NCI-H2171 (cell line): ENCODE results near the gene GPD1.

Experiments used
- DNase-seq: peaks from one replicate; lab custom pipeline; 2025; lab: John Stamatoyannopoulos, UW

GPD1 gene

DNA sequence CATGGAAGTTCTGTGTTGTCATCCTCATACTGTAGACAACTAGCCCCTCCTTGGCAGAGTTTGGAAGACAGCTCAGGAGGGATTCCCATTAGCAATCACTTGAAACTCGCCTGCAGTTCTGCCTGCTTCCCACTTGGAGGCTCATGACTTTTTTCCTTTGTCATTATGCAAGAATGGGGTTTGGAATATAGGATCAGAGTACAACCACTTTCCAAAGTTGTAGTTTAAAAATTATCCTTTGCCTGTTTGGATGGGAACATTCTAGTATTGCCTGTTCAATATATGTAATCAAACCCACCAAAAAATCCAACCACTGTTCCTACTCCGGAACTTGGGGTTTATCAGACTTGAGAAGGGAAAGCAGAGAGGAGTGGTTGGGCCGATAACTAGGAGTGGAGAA, 2.1 kb upstream of the GPD1 start:
- DNase-seq, result peak; percentile 14

DNA sequence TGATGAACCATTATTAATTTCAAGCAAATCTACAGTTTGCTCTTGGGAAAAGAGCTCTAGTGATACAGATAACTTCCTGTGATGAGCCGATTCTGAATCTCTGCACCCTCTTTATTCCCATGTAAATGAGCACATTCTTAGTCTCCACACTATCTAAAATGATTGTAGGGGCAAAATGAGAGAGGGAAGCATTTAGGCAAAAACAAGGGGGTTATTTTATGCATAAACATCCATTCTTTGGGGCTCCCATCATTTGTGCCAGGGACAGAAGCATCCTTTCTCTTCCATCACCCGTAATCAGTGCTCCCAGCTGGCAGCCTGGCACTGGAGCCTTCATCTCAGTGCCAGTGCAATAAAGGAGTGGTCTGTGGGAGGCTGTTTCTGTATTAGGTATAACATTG, 1.7 kb upstream of the GPD1 start:
- DNase-seq, result no peak

DNA sequence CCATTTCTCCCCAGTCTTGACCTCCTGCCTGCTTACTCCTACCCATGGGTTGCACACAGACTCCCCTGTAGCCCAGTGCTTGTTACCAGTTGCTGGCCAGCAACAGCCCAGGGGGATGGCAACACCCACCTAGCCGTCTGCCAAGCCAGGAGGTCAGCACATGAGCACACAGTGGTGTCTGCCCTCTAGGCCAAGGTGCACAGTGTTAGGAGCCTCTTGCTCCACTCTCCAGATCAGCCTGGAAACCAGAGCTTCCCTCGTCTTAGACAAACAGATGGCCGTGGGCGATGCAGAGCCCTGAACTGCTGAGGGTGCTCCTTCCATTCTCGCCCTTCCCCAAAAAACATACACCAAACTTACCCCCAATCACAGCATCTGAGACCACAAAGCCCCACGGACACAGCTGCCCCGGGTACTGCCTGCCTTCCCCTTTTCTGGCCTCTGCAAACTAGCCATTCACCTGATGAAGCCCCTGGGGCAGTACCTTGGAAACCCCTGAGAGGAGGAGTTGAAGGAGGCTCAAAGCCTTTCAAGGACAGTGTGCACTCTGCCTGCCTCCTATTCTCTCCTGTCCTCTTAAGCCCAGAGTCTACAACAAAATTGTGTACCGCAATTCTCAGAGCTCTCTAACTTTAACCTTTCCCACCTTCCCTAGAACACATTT, 1.0 kb upstream of the GPD1 start:
- DNase-seq, result no peak

DNA sequence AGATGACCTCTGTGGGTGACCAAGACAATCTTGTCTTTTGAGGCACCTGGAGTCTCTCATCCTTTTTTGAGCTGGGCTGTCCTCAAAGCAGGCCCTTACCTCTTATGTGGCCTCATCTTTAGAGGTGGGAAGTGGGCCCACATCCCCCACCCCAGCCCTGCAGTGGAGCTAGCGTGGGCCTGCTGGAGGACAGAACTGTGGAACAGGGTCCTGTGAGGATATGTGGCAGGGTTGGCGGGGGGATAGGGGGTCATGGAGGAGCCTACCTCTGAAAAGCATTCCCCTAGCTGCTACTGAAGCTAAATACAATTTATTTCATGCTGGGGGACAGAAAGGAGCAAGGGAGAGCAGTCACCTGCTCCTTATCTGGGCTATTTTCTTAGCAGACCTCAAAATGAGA, 457 bp upstream of the GPD1 start:
- no peak for DNase-seq

DNA sequence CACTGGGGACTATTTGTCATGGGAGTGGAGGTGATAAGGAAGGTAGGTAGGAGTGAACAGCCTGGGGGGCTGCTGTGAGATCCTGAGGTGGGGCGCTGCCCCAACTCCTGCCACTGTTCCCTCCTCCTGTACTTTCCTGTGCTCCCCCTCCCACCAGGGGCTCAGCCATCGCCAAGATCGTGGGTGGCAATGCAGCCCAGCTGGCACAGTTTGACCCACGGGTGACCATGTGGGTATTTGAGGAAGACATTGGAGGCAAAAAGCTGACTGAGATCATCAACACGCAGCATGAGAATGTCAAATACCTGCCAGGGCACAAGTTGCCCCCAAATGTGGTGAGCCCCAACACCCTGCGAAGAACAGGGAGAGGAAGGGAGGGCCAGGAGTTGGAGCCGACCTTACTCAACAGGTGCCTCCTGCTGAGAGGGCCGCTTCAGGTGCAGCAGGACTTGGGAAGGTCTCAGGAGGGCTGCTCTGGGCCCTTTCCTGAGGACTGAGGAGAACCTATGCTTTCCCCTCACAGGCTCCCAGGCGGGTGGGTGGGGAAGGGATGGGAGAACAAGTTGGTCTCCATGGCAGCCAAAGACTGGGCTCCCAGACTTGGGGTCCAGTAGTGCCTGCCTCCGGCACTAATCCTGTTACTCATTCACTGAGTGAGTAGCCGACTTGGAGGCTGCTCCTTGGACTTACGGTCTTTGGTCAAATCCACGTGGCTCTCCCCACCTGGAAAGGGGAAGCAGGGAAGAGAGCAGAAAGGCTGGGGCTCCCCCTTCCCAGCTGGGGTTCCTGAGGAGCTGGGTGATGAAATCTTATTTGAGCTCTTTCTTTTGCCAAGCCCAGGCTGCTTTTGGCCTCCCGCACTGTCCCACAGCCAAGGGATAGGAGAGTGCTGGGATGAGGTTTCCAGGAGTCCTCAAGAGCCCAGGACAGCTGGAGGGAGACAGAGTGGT, 884 bp downstream of the GPD1 start:
- no peak for DNase-seq

DNA sequence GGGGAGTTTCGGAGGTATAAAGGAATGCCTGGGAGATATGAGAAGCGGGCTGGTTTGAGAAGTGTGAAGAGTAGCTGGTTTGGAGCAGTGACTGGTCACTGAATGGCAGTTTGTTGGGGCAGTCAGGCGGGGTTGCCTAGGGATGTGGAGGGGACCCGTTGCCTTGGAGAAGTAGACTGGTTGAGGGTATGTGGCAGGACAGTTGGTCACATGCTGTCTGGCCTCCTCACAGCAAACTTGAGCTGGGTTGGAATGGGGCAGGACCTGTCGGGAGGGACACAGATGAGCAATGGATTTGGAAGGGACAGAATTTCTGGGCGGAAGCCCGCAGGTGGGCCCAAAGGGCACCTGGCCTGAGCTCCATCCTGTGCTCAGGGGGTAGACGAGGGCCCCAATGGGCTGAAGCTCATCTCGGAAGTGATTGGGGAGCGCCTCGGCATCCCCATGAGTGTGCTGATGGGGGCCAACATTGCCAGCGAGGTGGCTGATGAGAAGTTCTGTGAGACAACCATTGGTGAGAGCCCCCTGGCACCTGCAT, 2.2 kb downstream of the GPD1 start:
- DNase-seq, result no peak

DNA sequence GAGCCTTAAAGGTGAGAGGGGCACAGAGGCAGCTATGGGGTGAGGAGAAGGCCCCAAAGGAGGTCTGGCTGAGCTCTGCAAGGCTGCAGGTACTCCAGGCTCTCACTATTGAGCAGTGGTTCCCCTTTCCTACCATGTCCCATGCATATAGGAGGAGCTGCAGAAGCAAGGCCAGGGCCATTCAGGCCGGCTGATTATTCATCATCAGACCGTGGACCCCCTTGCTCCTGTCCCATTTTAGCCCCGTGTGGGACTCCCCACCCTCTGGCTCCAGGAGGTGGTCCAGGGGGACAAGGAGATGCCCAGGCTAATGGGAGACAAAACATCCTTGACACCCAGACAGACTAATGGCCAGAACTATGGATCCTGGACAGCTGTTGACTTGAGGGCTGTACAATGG, 3.1 kb downstream of the GPD1 start:
- DNase-seq, result no peak

DNA sequence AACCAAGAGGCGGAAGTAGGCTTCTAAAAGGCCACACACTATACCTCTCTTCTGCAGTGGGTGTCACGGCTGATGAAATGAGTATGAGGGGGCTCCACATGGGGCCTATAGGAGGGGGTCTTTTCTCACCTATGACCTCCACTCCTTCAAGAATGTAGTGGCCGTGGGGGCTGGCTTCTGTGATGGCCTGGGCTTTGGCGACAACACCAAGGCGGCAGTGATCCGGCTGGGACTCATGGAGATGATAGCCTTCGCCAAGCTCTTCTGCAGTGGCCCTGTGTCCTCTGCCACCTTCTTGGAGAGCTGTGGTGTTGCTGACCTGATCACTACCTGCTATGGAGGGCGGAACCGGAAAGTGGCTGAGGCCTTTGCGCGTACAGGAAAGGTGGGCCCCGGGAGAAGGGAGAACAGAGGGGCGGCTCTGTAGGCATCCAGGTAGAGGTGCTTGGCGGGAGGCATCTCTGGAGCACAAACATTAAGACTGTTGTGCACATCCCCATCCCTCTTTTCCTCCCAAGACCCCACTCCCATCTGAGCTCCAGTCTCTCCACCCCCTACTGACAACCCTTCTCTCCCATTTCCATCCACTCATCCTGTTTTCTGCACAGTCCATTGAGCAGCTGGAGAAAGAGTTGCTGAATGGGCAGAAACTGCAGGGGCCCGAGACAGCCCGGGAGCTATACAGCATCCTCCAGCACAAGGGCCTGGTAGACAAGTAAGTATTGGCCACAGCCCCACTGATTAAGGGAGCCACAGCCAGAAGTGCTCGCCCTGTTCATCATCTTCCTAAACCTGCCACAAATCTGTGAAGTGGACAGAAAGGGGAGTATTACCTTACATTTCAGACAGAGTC, 3.8 kb downstream of the GPD1 start:
- no peak for DNase-seq

DNA sequence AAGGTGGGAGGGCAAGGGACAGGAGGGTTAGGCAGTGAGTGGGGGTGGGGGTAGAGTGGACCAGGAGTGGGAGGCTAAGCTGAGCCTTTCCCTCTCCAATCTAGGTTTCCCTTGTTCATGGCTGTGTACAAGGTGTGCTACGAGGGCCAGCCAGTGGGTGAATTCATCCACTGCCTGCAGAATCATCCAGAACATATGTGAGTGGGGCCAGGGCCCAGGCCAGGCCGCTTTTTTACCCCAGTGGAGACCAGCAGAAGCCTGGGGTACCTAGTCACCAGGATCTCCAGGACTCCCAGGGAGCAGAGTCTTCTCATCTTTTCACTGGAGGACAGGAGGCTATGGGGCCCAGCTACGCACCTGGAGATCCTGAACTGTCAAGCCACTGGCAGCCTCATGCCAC, 5.5 kb downstream of the GPD1 start:
- DNase-seq, result no peak

DNA sequence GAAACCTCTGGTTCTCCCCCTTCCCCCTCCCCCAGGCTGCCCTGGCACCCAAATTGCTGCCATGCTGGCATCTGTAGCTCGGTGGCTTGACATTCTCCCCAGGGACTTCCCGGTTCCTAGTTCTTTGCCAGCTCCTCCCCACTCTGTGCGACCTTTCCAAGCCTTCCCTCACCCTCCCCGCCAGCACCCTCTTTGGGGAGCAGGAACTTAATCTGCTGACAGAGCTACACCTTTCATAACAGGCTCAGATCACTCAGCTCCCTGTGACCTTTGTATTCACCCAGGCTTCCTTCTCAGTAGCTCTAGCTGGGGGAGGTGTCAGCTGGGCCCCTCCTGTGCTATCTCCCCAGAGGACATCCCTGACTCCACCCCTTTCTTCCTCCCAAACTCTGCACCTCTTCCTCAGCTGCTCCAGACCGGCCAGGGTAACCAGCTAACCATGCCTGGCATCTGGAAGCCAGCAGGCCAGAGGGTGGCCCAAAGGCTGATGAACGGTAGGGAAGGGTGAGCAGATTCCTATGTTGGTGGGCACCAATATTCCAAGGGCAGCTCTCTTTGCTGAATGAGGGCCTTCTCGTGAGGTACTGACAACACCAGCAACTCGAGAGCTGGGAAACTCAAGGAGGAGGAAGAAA, 6.4 kb downstream of the GPD1 start:
- DNase-seq, result peak; percentile 78

DNA sequence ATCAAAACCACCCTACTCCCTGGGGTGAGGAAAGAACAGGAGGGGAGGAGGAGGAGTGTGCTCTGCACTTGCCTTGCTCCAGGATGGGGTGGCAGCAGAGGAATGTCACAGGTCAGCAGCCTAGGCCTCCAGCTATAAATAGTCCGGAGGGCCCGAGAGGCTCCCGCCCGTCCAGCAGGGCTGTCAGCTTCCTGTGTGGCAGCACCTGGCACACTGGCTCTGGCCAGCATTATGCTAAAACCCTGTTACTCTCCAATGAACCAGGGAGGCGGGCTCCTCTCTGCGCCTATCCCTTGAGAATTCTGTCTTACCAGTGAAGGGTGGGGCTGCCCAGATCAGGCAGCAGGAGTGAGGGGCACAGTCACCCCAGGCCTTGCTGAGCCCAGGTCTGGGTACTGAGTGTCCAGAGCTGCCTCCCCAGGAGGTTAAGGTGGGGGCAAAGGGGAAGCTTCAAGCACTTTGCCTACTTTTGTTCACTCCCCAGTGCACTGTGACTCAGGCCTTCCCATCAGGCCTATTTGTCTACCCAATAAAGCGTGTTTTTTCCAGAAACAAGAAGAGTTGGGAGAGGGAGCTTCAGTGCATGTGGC, 7.0 kb downstream of the GPD1 start:
- DNase-seq, result peak; percentile 41

DNA sequence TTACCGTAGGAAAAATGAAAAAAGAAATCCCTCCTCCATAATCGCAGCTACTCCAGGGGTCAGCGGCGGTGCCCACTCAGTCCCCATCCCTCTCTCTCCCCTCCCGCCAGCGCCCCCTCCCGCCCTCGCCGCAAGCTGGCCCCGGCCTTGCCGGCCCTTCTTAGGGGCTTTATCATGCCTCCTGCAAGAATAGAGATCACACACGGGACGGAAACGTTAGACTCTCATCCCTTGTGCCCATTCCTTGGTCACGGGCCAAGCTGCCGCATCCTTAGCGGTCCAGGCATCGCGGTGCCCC, 7.5 kb downstream of the GPD1 start:
- DNase-seq, result no peak

DNA sequence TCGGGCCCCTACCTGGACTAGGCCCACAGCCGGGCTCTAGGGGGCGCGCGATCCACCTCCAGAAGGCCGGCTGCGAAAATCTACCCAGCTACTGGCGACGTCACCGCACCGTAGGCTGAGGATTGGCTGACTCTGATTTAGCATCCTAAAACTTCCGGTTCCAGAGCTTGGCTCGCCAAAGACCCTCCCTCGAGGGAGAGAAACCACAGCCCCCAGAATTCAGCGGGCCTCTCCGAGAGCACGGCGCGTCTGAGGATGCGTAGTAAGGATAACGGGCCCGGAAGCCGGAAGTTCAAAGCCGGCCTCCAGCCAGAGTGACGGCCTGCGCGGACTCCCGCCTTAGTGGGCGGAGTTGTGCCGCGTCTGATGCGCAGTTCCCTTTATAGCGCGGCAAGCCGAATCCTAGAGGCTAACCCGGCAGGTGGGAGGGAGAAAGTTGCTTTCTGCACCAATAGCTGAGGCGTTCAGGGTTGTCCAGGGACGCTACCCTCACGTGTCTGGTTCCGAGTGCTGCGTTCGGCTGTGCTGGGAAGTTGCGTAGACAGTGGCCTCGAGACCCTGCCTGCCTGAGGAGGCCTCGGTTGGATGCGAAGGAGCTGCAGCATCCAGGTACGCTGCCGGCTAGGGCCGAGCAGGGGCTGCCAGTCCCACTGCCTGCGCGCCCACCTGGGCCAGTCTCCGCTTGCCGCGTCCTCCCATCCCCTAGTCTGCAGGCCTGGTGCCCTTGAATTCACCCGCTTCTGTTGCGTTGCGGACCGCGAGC, 8.1 kb downstream of the GPD1 start, which contains the start of gene COX14:
Gene COX14 (plus strand): TSS at position 544 of the 763 bp plus-strand sequence. CDS start 7,808 bp downstream, outside the sequence.
- peak; percentile 99 for DNase-seq

DNA sequence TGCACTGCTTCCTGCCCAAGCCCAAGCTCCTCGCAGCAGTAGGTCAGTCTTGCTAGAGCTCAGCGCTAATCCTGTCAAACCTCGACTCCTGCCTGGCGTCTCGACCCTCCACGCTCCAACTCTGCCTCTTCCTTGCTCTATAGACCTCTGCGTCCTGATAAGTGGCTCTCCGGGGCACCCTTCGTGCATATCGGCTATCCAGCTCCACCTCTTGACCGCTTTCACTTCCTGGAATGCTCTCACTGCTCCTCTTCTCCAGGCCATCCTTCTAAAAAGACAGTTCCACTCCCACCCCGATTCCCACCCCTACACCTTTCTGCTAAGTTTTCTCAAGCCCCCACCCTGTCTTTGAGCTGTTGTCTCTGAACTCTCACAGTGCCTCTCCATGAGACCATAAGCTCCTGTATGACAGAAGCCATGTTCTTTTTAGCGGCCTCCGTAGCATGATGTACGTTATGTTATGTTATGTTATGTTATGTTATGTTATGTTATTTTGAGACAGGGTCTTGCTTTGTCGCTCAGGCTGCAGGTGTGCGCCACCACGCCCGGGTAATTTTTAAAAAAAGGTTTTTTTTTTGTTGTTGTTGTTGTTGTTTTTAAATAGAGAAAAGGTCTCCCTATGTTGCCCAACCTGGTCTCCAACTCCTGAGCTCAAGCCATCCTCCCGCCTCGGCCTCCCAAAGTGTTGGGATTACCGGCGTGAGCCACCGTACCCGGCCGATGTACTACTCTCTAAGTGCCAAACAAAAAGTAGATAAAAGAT, 8.8 kb downstream of the GPD1 start:
- no peak for DNase-seq

DNA sequence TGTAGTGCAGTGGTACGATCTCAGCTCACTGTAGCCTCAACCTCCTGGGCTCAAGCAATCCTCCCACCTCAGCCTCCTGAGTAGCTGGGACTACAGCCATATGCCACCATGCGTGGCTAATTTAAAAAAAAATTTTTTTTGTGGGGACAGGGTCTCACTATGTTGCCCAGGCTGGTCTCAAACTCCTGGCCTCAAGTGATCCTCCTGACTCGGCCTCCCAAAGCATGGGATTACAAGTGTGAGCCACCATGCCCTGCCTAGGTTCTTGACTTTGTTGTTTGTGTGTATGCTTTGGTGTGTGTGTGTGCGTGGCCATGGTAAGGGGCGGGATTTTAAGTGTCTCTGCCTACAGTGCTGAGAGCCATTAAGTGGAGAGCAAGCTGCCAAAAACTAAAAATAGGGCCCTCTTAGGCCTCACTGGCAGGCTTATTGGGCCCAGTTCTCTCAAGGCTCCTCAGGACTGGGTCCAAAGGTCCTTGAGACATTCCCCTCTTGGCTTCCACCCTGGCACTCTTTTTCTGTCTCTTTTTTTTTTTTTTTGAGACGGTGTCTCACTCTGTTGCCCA, 13.3 kb downstream of the GPD1 start:
- DNase-seq, result no peak

DNA sequence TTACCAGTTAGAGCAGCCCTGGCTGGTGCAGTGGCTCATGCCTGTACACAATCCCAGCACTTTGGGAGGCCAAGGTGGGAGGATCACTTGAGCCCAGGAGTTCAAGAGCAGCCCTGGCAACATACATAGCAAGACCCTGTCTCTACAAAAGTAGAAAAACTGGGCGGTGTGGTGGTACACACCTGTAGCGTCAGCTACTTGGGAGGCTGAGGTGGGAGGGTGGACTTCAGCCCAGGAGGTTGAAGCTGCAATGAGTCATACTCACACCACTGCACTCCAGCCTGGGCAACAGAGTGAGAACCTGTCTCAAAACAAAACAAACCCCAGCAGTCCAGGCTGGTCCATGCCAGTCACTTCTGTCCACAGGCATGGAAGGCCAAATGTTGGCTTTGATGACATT, 15.6 kb downstream of the GPD1 start:
- no peak for DNase-seq

DNA sequence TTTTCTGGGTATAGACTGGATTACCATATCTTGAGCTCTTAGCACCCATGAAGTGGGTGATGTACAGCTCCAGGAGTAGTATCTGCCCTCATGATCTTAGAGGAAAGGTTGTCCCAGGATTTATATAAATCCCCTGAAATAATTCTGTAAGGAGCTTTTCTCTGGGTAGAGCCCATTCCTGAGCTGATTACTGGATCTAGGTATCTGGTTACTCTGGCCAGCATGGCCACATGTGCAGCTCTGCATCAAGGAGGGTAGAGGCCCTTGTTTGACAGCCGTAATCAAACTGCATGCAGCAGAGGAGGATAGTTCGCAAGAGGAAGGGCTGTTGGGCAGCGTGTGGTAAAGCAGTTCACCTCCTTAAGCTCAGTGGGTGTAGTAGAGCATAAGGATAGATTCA, 16.7 kb downstream of the GPD1 start:
- DNase-seq, result no peak

DNA sequence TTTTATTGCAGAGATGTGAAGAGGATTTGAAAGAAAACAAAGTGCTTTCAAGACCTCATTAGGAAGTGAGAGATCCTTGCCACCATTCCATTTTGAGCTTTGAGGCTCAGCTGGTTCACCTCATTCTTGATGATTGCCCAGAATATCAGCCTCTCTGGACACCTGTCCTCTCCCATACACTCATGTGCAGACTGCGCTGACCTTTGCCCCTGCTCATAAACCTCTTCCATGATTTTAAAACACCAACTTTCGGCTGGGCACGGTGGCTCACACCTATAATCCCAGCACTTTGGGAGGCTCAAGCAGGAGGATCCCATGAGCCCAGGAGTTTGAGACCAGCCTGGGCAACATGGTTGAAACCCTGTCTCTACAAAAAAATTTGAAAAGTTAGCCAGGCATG, 17.1 kb downstream of the GPD1 start:
- DNase-seq, result no peak

DNA sequence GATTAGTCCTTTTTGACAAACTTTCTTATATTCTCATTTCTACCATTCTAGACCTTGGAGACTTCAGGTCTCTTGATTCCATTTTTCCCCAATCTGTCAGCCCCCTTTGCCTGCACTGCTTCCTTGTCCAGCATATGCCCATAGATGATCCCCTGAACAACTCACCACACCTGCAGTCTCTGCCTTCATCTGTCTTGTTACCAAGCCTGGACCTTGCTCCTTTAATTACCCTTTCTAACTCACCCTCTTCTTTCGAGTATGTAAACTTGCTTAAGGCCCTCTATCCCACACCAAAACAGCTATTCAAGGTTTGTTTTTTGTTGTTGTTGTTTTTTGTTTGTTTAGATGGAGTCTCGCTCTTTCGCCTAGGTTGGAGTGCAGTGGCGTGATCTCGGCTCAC, 17.8 kb downstream of the GPD1 start:
- no peak for DNase-seq

DNA sequence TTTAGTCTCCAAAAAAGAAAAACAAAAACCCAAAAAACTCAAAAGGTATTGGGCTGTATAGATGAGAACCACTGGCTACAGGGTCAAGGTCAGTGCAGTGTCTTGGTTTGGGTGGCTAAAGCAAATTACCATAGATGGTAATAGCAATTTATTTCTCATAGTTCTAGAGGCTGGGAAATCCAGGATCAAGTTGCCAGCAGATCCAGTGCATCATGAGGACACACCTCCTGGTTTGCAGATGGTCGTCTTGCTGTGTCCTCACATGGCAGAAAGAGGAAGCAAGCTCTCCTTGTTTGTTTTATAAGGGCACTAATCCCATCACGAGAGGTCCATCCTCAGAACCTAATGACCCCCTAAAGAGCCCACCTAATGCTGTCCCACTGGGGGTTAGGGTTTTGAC, 19.4 kb downstream of the GPD1 start:
- no peak for DNase-seq
